HEK293 (cell line): ENCODE results near the gene ZNF354C.

Experiments used
- CTCF ChIA-PET: fragments of 350-600 bp; formaldehyde crosslinking; extraction: SDS; loops from one replicate; lab custom pipeline; 2021; ENCODE audit warnings: antibody characterized with exemption; lab: Yijun Ruan, JAX
- POLR2A ChIA-PET: fragments of 300-600 bp; formaldehyde crosslinking; extraction: SDS; loops from one replicate; lab custom pipeline; 2020; ENCODE audit warnings: antibody characterized with exemption, inconsistent platforms; lab: Yijun Ruan, JAX
- H3K27ac ChIP-seq: fragments of 200-500 bp; sonication (Bioruptor generic); 2 replicates; pipeline ENCODE4 v1.5.1; 2014; ENCODE audit warnings: low read depth, low read length, control low read depth, inconsistent platforms; ENCODE audit errors: extremely low read depth
- H3K36me3 ChIP-seq, 2 experiments: fragments of 200-500 bp in 1 of 2; sonication (Bioruptor generic) in 1 of 2; 1 replicate in 1 of 2; 2 replicates in 1 of 2; pipeline ENCODE4 v1.5.1; 2014 to 2017; ENCODE audit warnings: inconsistent platforms in 2 of 2, low read length in 2 of 2; ENCODE audit not compliant: control insufficient read depth in 2 of 2, insufficient read depth in 1 of 2
- H3K4me1 ChIP-seq: fragments of 200-500 bp; sonication (Bioruptor generic); 2 replicates; pipeline ENCODE4 v1.5.1; 2014; ENCODE audit warnings: mild to moderate bottlenecking, low read length, inconsistent platforms; ENCODE audit not compliant: control insufficient read depth, insufficient read depth
- H3K4me3 ChIP-seq: 2 replicates; pipeline ENCODE4 v1.5.1; 2011; ENCODE audit warnings: low read depth, mild to moderate bottlenecking, control low read depth, low read length, moderate library complexity
- H3K9me3 ChIP-seq: fragments of 200-500 bp; sonication (Bioruptor generic); 2 replicates; pipeline ENCODE4 v1.5.1; 2014; ENCODE audit warnings: low read depth, low read length, inconsistent platforms; ENCODE audit not compliant: control insufficient read depth, insufficient read depth
- EGR2 ChIP-seq: fragments of 450-650 bp; formaldehyde crosslinking; IDR thresholded peaks from 2 replicates; pipeline ENCODE4 v1.5.1; 2016; ENCODE audit warnings: low read depth, missing biosample characterization, missing genetic modification characterization
- ELK4 ChIP-seq: IDR thresholded peaks from 2 replicates; pipeline ENCODE4 v1.6.1; 2011; ENCODE audit warnings: mild to moderate bottlenecking, low read depth, low read length, borderline replicate concordance
- GFI1B ChIP-seq: fragments of 450-650 bp; formaldehyde crosslinking; IDR thresholded peaks from 2 replicates; pipeline ENCODE4 v1.5.1; 2016; ENCODE audit warnings: missing biosample characterization, missing genetic modification characterization
- GLI2 ChIP-seq: fragments of 450-650 bp; formaldehyde crosslinking; IDR thresholded peaks from 2 replicates; pipeline ENCODE4; 2017; ENCODE audit warnings: missing biosample characterization, missing genetic modification characterization, low read depth, borderline replicate concordance
- OVOL3 ChIP-seq: fragments of 450-650 bp; formaldehyde crosslinking; IDR thresholded peaks from 2 replicates; pipeline ENCODE4 v1.5.1; 2016; ENCODE audit warnings: missing biosample characterization, missing genetic modification characterization
- PRDM1 ChIP-seq: fragments of 450-650 bp; formaldehyde crosslinking; IDR thresholded peaks from 2 replicates; pipeline ENCODE4; 2016; ENCODE audit warnings: missing biosample characterization, missing genetic modification characterization
- PRDM2 ChIP-seq: fragments of 450-650 bp; formaldehyde crosslinking; IDR thresholded peaks from 2 replicates; pipeline ENCODE4 v1.5.1; 2016; ENCODE audit warnings: missing biosample characterization, missing genetic modification characterization, borderline replicate concordance
- RBAK ChIP-seq: fragments of 450-650 bp; formaldehyde crosslinking; IDR thresholded peaks from 2 replicates; pipeline ENCODE4 v1.5.1; 2016; ENCODE audit warnings: missing biosample characterization, missing genetic modification characterization
- REPIN1 ChIP-seq: fragments of 450-650 bp; formaldehyde crosslinking; IDR thresholded peaks from 2 replicates; pipeline ENCODE4 v1.5.1; 2017; ENCODE audit warnings: missing biosample characterization, missing genetic modification characterization, low read depth
- YY2 ChIP-seq: fragments of 450-650 bp; formaldehyde crosslinking; IDR thresholded peaks from 2 replicates; pipeline ENCODE4 v1.5.1; 2016; ENCODE audit warnings: missing biosample characterization, missing genetic modification characterization
- ZNF133 ChIP-seq: fragments of 450-650 bp; formaldehyde crosslinking; IDR thresholded peaks from 2 replicates; pipeline ENCODE4 v1.5.1; 2016; ENCODE audit warnings: missing biosample characterization, missing genetic modification characterization
- ZNF148 ChIP-seq: fragments of 450-650 bp; formaldehyde crosslinking; IDR thresholded peaks from 2 replicates; pipeline ENCODE4 v1.5.0; 2017; ENCODE audit warnings: missing biosample characterization, missing genetic modification characterization, borderline replicate concordance
- ZNF16 ChIP-seq: fragments of 450-650 bp; formaldehyde crosslinking; IDR thresholded peaks from 2 replicates; pipeline ENCODE4 v1.5.1; 2016; ENCODE audit warnings: low read depth, missing biosample characterization, missing genetic modification characterization
- ZNF302 ChIP-seq: fragments of 450-650 bp; formaldehyde crosslinking; IDR thresholded peaks from 2 replicates; pipeline ENCODE4 v1.5.1; 2016; ENCODE audit warnings: missing biosample characterization, missing genetic modification characterization, low read depth
- ZNF341 ChIP-seq: fragments of 450-650 bp; formaldehyde crosslinking; IDR thresholded peaks from 2 replicates; pipeline ENCODE4; 2016; ENCODE audit warnings: low read depth, missing biosample characterization, missing genetic modification characterization
- ZNF37A ChIP-seq: fragments of 450-650 bp; IDR thresholded peaks from 2 replicates; pipeline ENCODE4 v1.5.1; 2018; ENCODE audit warnings: missing biosample characterization, missing genetic modification characterization
- ZNF473 ChIP-seq: fragments of 450-650 bp; formaldehyde crosslinking; IDR thresholded peaks from 2 replicates; pipeline ENCODE4 v1.5.1; 2017; ENCODE audit warnings: missing biosample characterization, missing genetic modification characterization
- ZNF654 ChIP-seq: fragments of 450-650 bp; formaldehyde crosslinking; IDR thresholded peaks from 2 replicates; pipeline ENCODE4 v1.5.1; 2016; ENCODE audit warnings: low read depth, missing biosample characterization, missing genetic modification characterization
- ZNF664 ChIP-seq: fragments of 450-650 bp; formaldehyde crosslinking; IDR thresholded peaks from 2 replicates; pipeline ENCODE4 v1.5.1; 2016; ENCODE audit warnings: missing biosample characterization, missing genetic modification characterization
- ZNF776 ChIP-seq: fragments of 450-650 bp; formaldehyde crosslinking; IDR thresholded peaks from 2 replicates; pipeline ENCODE4 v1.5.0; 2017; ENCODE audit warnings: missing biosample characterization, missing genetic modification characterization, borderline replicate concordance
- ZSCAN5A ChIP-seq: fragments of 450-650 bp; formaldehyde crosslinking; IDR thresholded peaks from 2 replicates; pipeline ENCODE4 v1.5.1; 2016; ENCODE audit warnings: missing biosample characterization, missing genetic modification characterization

ZNF354C gene

GRCh38 chr5:179110528-179110927 is 50.4 kb downstream of the ZNF354C start (continued):
- no peak for TF ChIP-seq PRDM2 (tag by site-specific recombination)
- no peak for TF ChIP-seq YY2 (tag by site-specific recombination)
- no peak for TF ChIP-seq ZNF664 (tag by site-specific recombination)
- TF ChIP-seq, all 188 proteins: peak for 0

GRCh38 chr5:179111267-179112207 is 51.4 kb downstream of the ZNF354C start:
- no peaks in the 10 kb centered on the region for H3K36me3 ChIP-seq
- H3K4me1 ChIP-seq = no peaks in the 10 kb centered on the region
- H3K4me3 ChIP-seq = no peak overlapping the region
- ChIA-PET POLR2A (no interaction called here), CTCF (interaction anchor here (0.6 kb wide), 1 partner anchor 324 kb away, joined by 5 read pairs; no protein-coding TSS in a partner anchor)
- H3K9me3 ChIP-seq = no peaks in the 10 kb centered on the region
- TF ChIP-seq ZNF16 (tag by site-specific recombination) = no peak
- TF ChIP-seq ZNF302 (tag by site-specific recombination) = no peak
- TF ChIP-seq REPIN1 (tag by site-specific recombination) = no peak
- TF ChIP-seq GFI1B (tag by site-specific recombination) = no peak
- no peak for TF ChIP-seq ZSCAN5A (tag by site-specific recombination)
- no peak for TF ChIP-seq ELK4
- no peak for TF ChIP-seq PRDM1
- TF ChIP-seq ZNF776 (tag by site-specific recombination) = no peak
- TF ChIP-seq ZNF133 = no peak
- TF ChIP-seq OVOL3 (tag by site-specific recombination) = no peak
- no peak for TF ChIP-seq ZNF37A (tag by site-specific recombination)
- TF ChIP-seq ZNF341 (tag by site-specific recombination) = no peak
- TF ChIP-seq GLI2 (tag by site-specific recombination) = no peak
- TF ChIP-seq EGR2 (tag by site-specific recombination) = no peak
- TF ChIP-seq ZNF654 = no peak
- no peak for TF ChIP-seq ZNF148 (tag by site-specific recombination)
- TF ChIP-seq RBAK = no peak
- no peak for TF ChIP-seq ZNF473 (tag by site-specific recombination)
- no peak overlapping the region for H3K27ac ChIP-seq
